Esophagus (tissue), 2 donors: ENCODE data around the gene SDCCAG8. TPM values are rescaled to one million over a fixed set of nuclear protein-coding genes. Genes with fewer than 3 reads are reported as not detected.

Experiments used
- H3K27ac ChIP-seq, 2 donors: one replicate each; pipeline ENCODE4 v1.5.1; 2013; ENCODE audit warnings: low read depth in 2 of 2, mild to moderate bottlenecking in 2 of 2, inconsistent platforms in 1 of 2, low read length in 1 of 2, moderate library complexity in 1 of 2
- H3K27me3 ChIP-seq, 2 donors: one replicate each; pipeline ENCODE4 v1.6.1; 2013; ENCODE audit warnings: low read length in 2 of 2, control low read depth in 1 of 2, mild to moderate bottlenecking in 1 of 2; ENCODE audit not compliant: insufficient read depth in 2 of 2, control insufficient read depth in 1 of 2
- H3K36me3 ChIP-seq, 2 donors: one replicate each; pipeline ENCODE4 v1.6.1; 2013; ENCODE audit warnings: low read length in 1 of 2; ENCODE audit not compliant: control insufficient read depth in 2 of 2, insufficient read depth in 2 of 2
- H3K4me1 ChIP-seq, 2 donors: one replicate each; pipeline ENCODE4 v1.6.1; 2013; ENCODE audit warnings: low read length in 1 of 2; ENCODE audit not compliant: control insufficient read depth in 2 of 2, insufficient read depth in 2 of 2
- H3K4me3 ChIP-seq, 2 donors: one replicate each; pipeline ENCODE4 v1.5.1; 2013; ENCODE audit warnings: low read length in 2 of 2, mild to moderate bottlenecking in 2 of 2, low read depth in 1 of 2, moderate library complexity in 1 of 2
- H3K9me3 ChIP-seq, 2 donors: one replicate each; pipeline ENCODE4 v1.6.1; 2013; ENCODE audit warnings: mild to moderate bottlenecking in 2 of 2, low read depth in 1 of 2, low read length in 1 of 2, moderate library complexity in 1 of 2; ENCODE audit not compliant: control insufficient read depth in 2 of 2, insufficient read depth in 1 of 2
- WGBS, 2 donors: extraction: QIAGEN DNeasy Blood & Tissue Kit; methylation state at CpG; one replicate each; pipeline ENCODE4 v1.1.7; 2013; 5-methylcytosine and 5-hydroxymethylcytosine counted together
- polyA plus RNA-seq, 2 donors: library from polyadenylated mRNA; stranded (reverse); fragments of 200-250 nt; gene quantifications; one replicate each; pipeline ENCODE4 v1.2.3, GENCODE V29; 2013
- donor health status: healthy with polysubstance abuse.
- donor health status: Bipolar disorder and iron deficiency.

Gene SDCCAG8
- polyA plus RNA-seq, 2 donors: 11.2 to 12.2 TPM

- Histone ChIP-seq H3K27me3 (no peaks in the 10 kb centered on the region), H3K36me3 (no peaks in the 10 kb centered on the region), H3K4me3 (no peak overlapping the region), H3K9me3 (no peaks in the 10 kb centered on the region), H3K27ac (no peak overlapping the region), H3K4me1 (no peaks in the 10 kb centered on the region)
- WGBS, 2 donors: 96 to 99% methylated on average over 1 of the region's 1 CpG
Measured at GRCh38 chr1:243363832-243364231, 108.0 kb downstream of the SDCCAG8 start.

- no peak overlapping the region for H3K4me3 ChIP-seq
- H3K36me3 ChIP-seq: no peaks in the 10 kb centered on the region
- H3K9me3 ChIP-seq: no peaks in the 10 kb centered on the region
- no peaks in the 10 kb centered on the region for H3K4me1 ChIP-seq
- 82 to 93% methylated on average over 2 of the region's 2 CpGs for WGBS, 2 donors
- no peaks in the 10 kb centered on the region for H3K27me3 ChIP-seq
- H3K27ac ChIP-seq: no peak overlapping the region
Measured at GRCh38 chr1:243364330-243364729, 108.5 kb downstream of the SDCCAG8 start.

GRCh38 chr1:243364866-243365265, 109.0 kb downstream of the SDCCAG8 start:
- no peak overlapping the region for H3K4me3 ChIP-seq
- 71 to 92% methylated on average over 8 of the region's 8 CpGs for WGBS, 2 donors
- no peaks in the 10 kb centered on the region for H3K27me3 ChIP-seq
- no peaks in the 10 kb centered on the region for H3K9me3 ChIP-seq
- no peaks in the 10 kb centered on the region for H3K36me3 ChIP-seq
- H3K4me1 ChIP-seq: no peaks in the 10 kb centered on the region
- H3K27ac ChIP-seq: no peak overlapping the region

GRCh38 chr1:243367314-243367713, 111.5 kb downstream of the SDCCAG8 start:
- H3K4me3 ChIP-seq: no peak overlapping the region
- no peaks in the 10 kb centered on the region for H3K27me3 ChIP-seq
- H3K9me3 ChIP-seq: no peaks in the 10 kb centered on the region
- H3K27ac ChIP-seq: no peak overlapping the region
- no peaks in the 10 kb centered on the region for H3K36me3 ChIP-seq
- no peaks in the 10 kb centered on the region for H3K4me1 ChIP-seq

GRCh38 chr1:243374412-243374811, 118.6 kb downstream of the SDCCAG8 start:
- Histone ChIP-seq H3K4me3 (no peak overlapping the region), H3K9me3 (no peaks in the 10 kb centered on the region), H3K27me3 (no peaks in the 10 kb centered on the region), H3K4me1 (no peaks in the 10 kb centered on the region), H3K36me3 (peaks cover 2 to 3% of the 10 kb centered on the region in 2 donors), H3K27ac (no peak overlapping the region)
- 94 to 98% methylated on average over 4 of the region's 4 CpGs for WGBS, 2 donors

- H3K9me3 ChIP-seq: no peaks in the 10 kb centered on the region
- no peak overlapping the region for H3K27ac ChIP-seq
- 67 to 86% methylated on average over 1 of the region's 1 CpG for WGBS, 2 donors
Measured at GRCh38 chr1:243375596-243375995, 119.8 kb downstream of the SDCCAG8 start.

GRCh38 chr1:243378669-243379068, 122.8 kb downstream of the SDCCAG8 start:
- Histone ChIP-seq H3K9me3 (no peaks in the 10 kb centered on the region), H3K36me3 (peaks cover 2 to 6% of the 10 kb centered on the region in 2 donors), H3K27me3 (no peaks in the 10 kb centered on the region), H3K4me3 (no peak overlapping the region), H3K4me1 (no peaks in the 10 kb centered on the region), H3K27ac (no peak overlapping the region)
- WGBS, 2 donors: 83 to 85% methylated on average over 3 of the region's 3 CpGs

More at GRCh38 chr1:243375596-243375995, 119.8 kb downstream of the SDCCAG8 start:
- Histone ChIP-seq H3K27me3 (no peaks in the 10 kb centered on the region), H3K4me1 (no peaks in the 10 kb centered on the region), H3K4me3 (no peak overlapping the region), H3K36me3 (peaks cover 2 to 3% of the 10 kb centered on the region in 2 donors)

GRCh38 chr1:243379208-243379607, 123.4 kb downstream of the SDCCAG8 start:
- 85 to 91% methylated on average over 1 of the region's 1 CpG for WGBS, 2 donors
- H3K27ac ChIP-seq: no peak overlapping the region
- no peaks in the 10 kb centered on the region for H3K9me3 ChIP-seq

GRCh38 chr1:243379706-243380105, 123.9 kb downstream of the SDCCAG8 start:
- 80 to 83% methylated on average over 2 of the region's 2 CpGs for WGBS, 2 donors
- Histone ChIP-seq H3K4me3 (no peak overlapping the region), H3K9me3 (no peaks in the 10 kb centered on the region), H3K27me3 (no peaks in the 10 kb centered on the region), H3K27ac (no peak overlapping the region), H3K4me1 (no peaks in the 10 kb centered on the region), H3K36me3 (peaks cover 2 to 6% of the 10 kb centered on the region in 2 donors)

More at GRCh38 chr1:243379208-243379607, 123.4 kb downstream of the SDCCAG8 start:
- no peaks in the 10 kb centered on the region for H3K27me3 ChIP-seq
- H3K36me3 ChIP-seq: peaks cover 2 to 6% of the 10 kb centered on the region in 2 donors
- H3K4me3 ChIP-seq: no peak overlapping the region
- no peaks in the 10 kb centered on the region for H3K4me1 ChIP-seq

GRCh38 chr1:243388276-243388675, 132.4 kb downstream of the SDCCAG8 start:
- H3K27me3 ChIP-seq: no peaks in the 10 kb centered on the region
- no peaks in the 10 kb centered on the region for H3K9me3 ChIP-seq
- WGBS, 2 donors: 91 to 96% methylated on average over 1 of the region's 1 CpG
- H3K4me3 ChIP-seq: no peak overlapping the region
- H3K27ac ChIP-seq: no peak overlapping the region
- H3K4me1 ChIP-seq: peaks cover 0 to 4% of the 10 kb centered on the region in 2 donors
- peaks cover 0 to 2% of the 10 kb centered on the region in 2 donors for H3K36me3 ChIP-seq
